Spleen (tissue), 11 donors: ENCODE measurements around the gene AKAP9. TPM values are rescaled to one million over a fixed set of nuclear protein-coding genes. Genes with fewer than 3 reads are reported as not detected.

Experiments used
- DNase-seq: peaks from one replicate; pipeline ENCODE4 v3.0.0-alpha.2; 2020
- H3K27ac ChIP-seq, 8 donors: fragments of 200-600 bp; sonication (generic) in 7 of 8; 1 replicate in 4 of 8; 2 replicates in 4 of 8; pipeline versions ENCODE4 v1.5.0 to v1.8.0; 2016 to 2021; ENCODE audit warnings: inconsistent platforms in 4 of 8, mild to moderate bottlenecking in 4 of 8, moderate library complexity in 1 of 8
- H3K27me3 ChIP-seq, 7 donors: fragments of 200-600 bp; sonication (generic) in 6 of 7; replicated peaks in 1 of 7; 1 replicate in 4 of 7; 2 replicates in 3 of 7; pipeline versions ENCODE4 v1.5.0 to v1.8.0; 2016 to 2021; ENCODE audit warnings: inconsistent platforms in 3 of 7, mild to moderate bottlenecking in 1 of 7
- H3K36me3 ChIP-seq, 6 donors: fragments of 200-600 bp; sonication (generic) in 5 of 6; 1 replicate in 4 of 6; 2 replicates in 2 of 6; pipeline versions ENCODE4 v1.5.0 to v1.8.0; 2016 to 2021; ENCODE audit warnings: inconsistent platforms in 2 of 6
- H3K4me1 ChIP-seq, 6 donors: fragments of 200-600 bp; sonication (generic) in 5 of 6; 1 replicate in 3 of 6; 2 replicates in 3 of 6; pipeline versions ENCODE4 v1.5.0 to v1.8.0; 2016 to 2021; ENCODE audit warnings: inconsistent platforms in 3 of 6
- H3K4me3 ChIP-seq, 8 donors: fragments of 200-600 bp; sonication (generic) in 7 of 8; 1 replicate in 4 of 8; 2 replicates in 4 of 8; pipeline versions ENCODE4 v1.5.0 to v1.8.0; 2016 to 2021; ENCODE audit warnings: inconsistent platforms in 4 of 8, mild to moderate bottlenecking in 4 of 8, moderate library complexity in 2 of 8
- H3K9me3 ChIP-seq, 8 donors: fragments of 200-600 bp; sonication (generic) in 7 of 8; 1 replicate in 4 of 8; 2 replicates in 4 of 8; pipeline versions ENCODE4 v1.5.0 to v1.8.0; 2016 to 2021; ENCODE audit warnings: inconsistent platforms in 4 of 8
- POLR2A ChIP-seq, 3 donors: fragments of 450-650 bp; IDR thresholded peaks; one replicate each; pipeline ENCODE4 v1.5.1; 2017; ENCODE audit warnings: antibody characterized with exemption in 3 of 3, mild to moderate bottlenecking in 1 of 3
- POLR2AphosphoS5 ChIP-seq, 3 donors: sonication (generic); formaldehyde crosslinking; IDR thresholded peaks; one replicate each; pipeline ENCODE4 v1.5.1; 2017; ENCODE audit warnings: antibody characterized with exemption in 3 of 3
- WGBS, 5 donors: extraction: QIAGEN DNeasy Blood & Tissue Kit in 3 of 5; methylation state at CpG; one replicate each; pipeline versions ENCODE4 v1.1.5 to v1.1.7; 2013 to 2018; 5-methylcytosine and 5-hydroxymethylcytosine counted together
- intact Hi-C: fragments of 100-400 bp; cut with DNase I; formaldehyde crosslinking; loops from one replicate; pipeline ENCODE4 v1.15.0; 2023; ENCODE audit warnings: low total_unique reads
- polyA plus RNA-seq, 3 donors: library from polyadenylated mRNA; stranded (reverse); fragments of 200-250 nt; gene quantifications; one replicate each; pipeline ENCODE4 v1.2.1, GENCODE V29; 2013
- total RNA-seq, 7 donors: library from RNA; depleted of rRNA in 3 of 7; stranded (reverse); fragments of >200 nt in 3 of 7; fragmentation: NEBNext Ultra II Directional in 4 of 7; extraction: Animal tissue kit (Norgen Biotek cat#: 25700) in 4 of 7; gene quantifications; one replicate each; pipeline versions ENCODE4 v1.1.0 to v1.2.1, GENCODE V29; 2016 to 2021
- TF ChIP-seq, protein P1 (sequence below), 11 experiments: fragments of 200-600 bp in 7 of 11; fragments of 450-650 bp in 4 of 11; sonication (generic) in 4 of 11; IDR thresholded peaks in 8 of 11; conservative IDR thresholded peaks in 3 of 11; 1 replicate in 7 of 11; 2 replicates in 4 of 11; pipeline versions ENCODE4 v1.4.0 to v1.8.0; 2016 to 2021; ENCODE audit warnings: antibody characterized with exemption in 11 of 11, inconsistent platforms in 4 of 11, mild to moderate bottlenecking in 1 of 11
- donor health status: healthy with polysubstance abuse.
- donor health status: DM: no; HTN: no; CAD: no; lungs with moderate emphysema.
- donor health status: DM: no; HTN: no; CAD: no.
- donor health status: Bipolar disorder and iron deficiency.
- donor health status: healthy.
- donor health status: DM: no; HTN: no; CAD: no.
- donor health status: DM: yes; HTN: yes; CAD: no.

Gene AKAP9
- total and polyA plus RNA-seq, 10 donors, result 7.5 to 100 (median 68.5) TPM

- Histone ChIP-seq H3K9me3 (no peaks in the 10 kb centered on the region), H3K4me3 (no peak overlapping the region), H3K4me1 (no peaks in the 10 kb centered on the region), H3K36me3 (peaks cover 2 to 89% (median 41%) of the 10 kb centered on the region in 6 donors), H3K27ac (no peak overlapping the region), H3K27me3 (no peaks in the 10 kb centered on the region)
- DNase-seq, result no peak
- 94 to 100% (median 96%) methylated on average over 1 of the region's 1 CpG for WGBS, 5 donors
- intact Hi-C loops, result no loop called here
- no peak for TF ChIP-seq POLR2A (IDR thresholded peaks at IDR 0.05)
These were observed 99.2 kb downstream of the AKAP9 start for GRCh38 chr7:92039900-92040299.

GRCh38 chr7:92042056-92042737, 101.5 kb downstream of the AKAP9 start:
- TF ChIP-seq, protein P1, sequence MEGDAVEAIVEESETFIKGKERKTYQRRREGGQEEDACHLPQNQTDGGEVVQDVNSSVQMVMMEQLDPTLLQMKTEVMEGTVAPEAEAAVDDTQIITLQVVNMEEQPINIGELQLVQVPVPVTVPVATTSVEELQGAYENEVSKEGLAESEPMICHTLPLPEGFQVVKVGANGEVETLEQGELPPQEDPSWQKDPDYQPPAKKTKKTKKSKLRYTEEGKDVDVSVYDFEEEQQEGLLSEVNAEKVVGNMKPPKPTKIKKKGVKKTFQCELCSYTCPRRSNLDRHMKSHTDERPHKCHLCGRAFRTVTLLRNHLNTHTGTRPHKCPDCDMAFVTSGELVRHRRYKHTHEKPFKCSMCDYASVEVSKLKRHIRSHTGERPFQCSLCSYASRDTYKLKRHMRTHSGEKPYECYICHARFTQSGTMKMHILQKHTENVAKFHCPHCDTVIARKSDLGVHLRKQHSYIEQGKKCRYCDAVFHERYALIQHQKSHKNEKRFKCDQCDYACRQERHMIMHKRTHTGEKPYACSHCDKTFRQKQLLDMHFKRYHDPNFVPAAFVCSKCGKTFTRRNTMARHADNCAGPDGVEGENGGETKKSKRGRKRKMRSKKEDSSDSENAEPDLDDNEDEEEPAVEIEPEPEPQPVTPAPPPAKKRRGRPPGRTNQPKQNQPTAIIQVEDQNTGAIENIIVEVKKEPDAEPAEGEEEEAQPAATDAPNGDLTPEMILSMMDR (IDR thresholded peaks at IDR 0.05 in 8 of 11, conservative IDR thresholded peaks at IDR 0.05 in 3 of 11), result no peak
- TF ChIP-seq POLR2A (IDR thresholded peaks at IDR 0.05), result no peak
- no peak for TF ChIP-seq POLR2AphosphoS5 (IDR thresholded peaks at IDR 0.05)
- DNase-seq, result no peak
- Histone ChIP-seq H3K27me3 (no peaks in the 10 kb centered on the region), H3K36me3 (peaks cover 2 to 99% (median 59%) of the 10 kb centered on the region in 6 donors), H3K4me3 (no peak overlapping the region), H3K4me1 (no peaks in the 10 kb centered on the region), H3K27ac (no peak overlapping the region), H3K9me3 (no peaks in the 10 kb centered on the region)
- 85 to 98% (median 96%) methylated on average over 4 of the region's 4 CpGs for WGBS, 5 donors
- intact Hi-C loops, result no loop called here

GRCh38 chr7:92043098-92043497, 102.4 kb downstream of the AKAP9 start:
- TF ChIP-seq POLR2A (IDR thresholded peaks at IDR 0.05) (no peak), POLR2AphosphoS5 (IDR thresholded peaks at IDR 0.05) (no peak)
- TF ChIP-seq, protein P1 (IDR thresholded peaks at IDR 0.05 in 8 of 11, conservative IDR thresholded peaks at IDR 0.05 in 3 of 11), result no peak
- H3K27me3 ChIP-seq, result no peaks in the 10 kb centered on the region
- H3K9me3 ChIP-seq, result no peaks in the 10 kb centered on the region
- WGBS, 5 donors, result 95 to 99% (median 97%) methylated on average over 2 of the region's 2 CpGs
- peaks cover 2 to 100% (median 58%) of the 10 kb centered on the region in 6 donors for H3K36me3 ChIP-seq
- no peaks in the 10 kb centered on the region for H3K4me1 ChIP-seq
- no peak overlapping the region for H3K27ac ChIP-seq
- H3K4me3 ChIP-seq, result no peak overlapping the region
- intact Hi-C loops, result no loop called here
- DNase-seq, result no peak

GRCh38 chr7:92043637-92044036, 103.0 kb downstream of the AKAP9 start:
- no peak overlapping the region for H3K4me3 ChIP-seq
- no peaks in the 10 kb centered on the region for H3K27me3 ChIP-seq
- no peaks in the 10 kb centered on the region for H3K4me1 ChIP-seq
- WGBS, 5 donors, result 58 to 75% (median 70%) methylated on average over 2 of the region's 2 CpGs
- DNase-seq, result no peak
- TF ChIP-seq POLR2AphosphoS5 (IDR thresholded peaks at IDR 0.05) (no peak), POLR2A (IDR thresholded peaks at IDR 0.05) (no peak)
- TF ChIP-seq, protein P1 (IDR thresholded peaks at IDR 0.05 in 8 of 11, conservative IDR thresholded peaks at IDR 0.05 in 3 of 11), result no peak
- H3K36me3 ChIP-seq, result peaks cover 2 to 100% (median 55%) of the 10 kb centered on the region in 6 donors
- no peak overlapping the region for H3K27ac ChIP-seq
- intact Hi-C loops, result no loop called here
- no peaks in the 10 kb centered on the region for H3K9me3 ChIP-seq
